DMS153 treated with DMSO at 0.1 percent for 48 hours (cell line): Measurements from ENCODE around the gene PTPRC.

Experiments used
- DNase-seq: peaks from one replicate; lab custom pipeline; 2025; ENCODE audit not compliant: unreplicated experiment; lab: John Stamatoyannopoulos, UW

Gene PTPRC

DNA sequence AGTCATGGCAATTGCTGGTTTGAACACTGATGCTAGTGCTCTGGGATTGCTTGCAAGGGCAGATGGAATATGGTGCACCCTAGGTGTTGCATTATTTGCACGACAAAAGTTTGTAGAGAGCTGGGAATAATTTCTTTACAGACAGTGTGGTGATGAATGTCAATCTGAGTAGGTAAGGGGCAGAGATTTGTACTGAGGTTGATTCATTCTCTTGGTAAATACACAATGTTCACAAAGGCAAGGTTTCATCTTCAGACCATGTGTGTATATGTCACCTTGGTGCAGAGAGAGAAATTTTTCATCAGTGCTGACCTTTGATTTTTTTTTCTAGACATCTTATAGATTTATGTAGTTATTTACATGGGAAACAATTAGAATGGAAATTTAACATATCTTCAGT is 5.0 kb downstream of the PTPRC start:
- DNase-seq, result no peak

DNA sequence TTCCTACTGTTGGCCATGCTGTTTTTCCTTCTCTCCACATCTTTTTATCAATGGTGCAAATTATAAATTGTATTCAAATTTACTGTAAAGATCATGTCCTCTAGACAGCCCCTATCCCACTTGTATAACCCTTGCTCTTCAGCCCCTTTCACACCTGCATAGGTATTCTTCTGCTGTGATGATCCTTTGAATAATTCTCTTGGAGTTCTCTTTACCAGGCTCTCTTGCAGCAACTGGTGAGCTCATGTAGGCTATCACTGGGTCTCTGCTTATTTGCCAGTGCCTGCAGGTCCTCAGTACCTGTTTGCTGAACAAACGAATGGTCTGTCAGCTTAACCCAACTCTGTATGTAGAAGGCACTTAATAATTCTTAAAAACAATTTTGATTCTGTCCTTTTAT is 8.2 kb downstream of the PTPRC start:
- no peak for DNase-seq

DNA sequence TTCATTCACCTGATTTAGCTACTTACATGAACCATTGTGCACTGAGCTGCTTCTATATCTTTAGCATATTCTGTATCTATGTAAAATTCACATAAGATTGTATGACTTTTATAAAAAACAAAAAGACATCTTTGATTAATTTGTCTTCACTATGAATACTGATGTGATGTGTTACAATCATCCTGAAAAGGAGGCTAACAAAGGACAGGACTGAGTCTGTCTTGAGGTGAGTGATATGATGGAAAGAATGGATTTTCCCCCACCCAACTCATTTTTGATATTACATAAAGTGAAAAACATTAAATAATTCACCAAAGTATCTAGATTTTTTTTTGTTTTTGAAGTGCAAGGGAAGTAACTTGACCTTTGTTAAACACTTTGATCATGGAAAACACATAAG is 9.8 kb downstream of the PTPRC start:
- no peak for DNase-seq

DNA sequence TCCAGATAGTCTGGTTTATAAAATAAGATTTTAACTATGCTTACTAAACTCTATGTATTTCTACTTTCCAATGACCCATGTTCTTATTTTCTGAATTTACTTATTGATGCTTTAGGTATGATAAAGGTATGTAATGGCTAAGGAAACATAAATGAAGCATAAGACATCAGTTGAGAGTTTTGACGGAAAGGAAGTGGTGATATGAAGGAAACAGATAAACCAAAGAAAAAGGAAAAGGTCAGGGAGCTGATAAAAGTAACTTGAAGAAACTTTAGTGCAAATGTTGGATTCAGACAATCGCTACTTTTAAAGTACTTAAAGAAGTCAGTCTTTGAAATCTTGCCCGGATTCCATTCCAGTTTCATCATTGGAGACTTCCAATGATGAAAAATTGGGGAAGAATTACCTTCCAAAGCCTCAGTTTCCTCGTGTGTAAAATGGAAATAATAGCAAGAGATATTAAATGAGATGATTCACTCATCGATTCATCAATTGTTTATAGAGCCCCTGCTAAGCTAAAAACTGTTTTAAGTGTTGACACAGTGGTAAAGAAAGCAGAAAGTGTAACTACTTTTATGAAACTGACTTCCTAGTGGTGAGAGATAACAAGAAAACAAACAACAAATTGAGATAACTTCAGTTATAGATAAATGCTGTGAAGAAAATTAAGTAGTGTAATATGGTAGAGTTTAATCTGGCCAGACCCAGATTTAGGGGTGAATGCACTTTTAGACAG is 10.6 kb downstream of the PTPRC start:
- DNase-seq, result no peak

DNA sequence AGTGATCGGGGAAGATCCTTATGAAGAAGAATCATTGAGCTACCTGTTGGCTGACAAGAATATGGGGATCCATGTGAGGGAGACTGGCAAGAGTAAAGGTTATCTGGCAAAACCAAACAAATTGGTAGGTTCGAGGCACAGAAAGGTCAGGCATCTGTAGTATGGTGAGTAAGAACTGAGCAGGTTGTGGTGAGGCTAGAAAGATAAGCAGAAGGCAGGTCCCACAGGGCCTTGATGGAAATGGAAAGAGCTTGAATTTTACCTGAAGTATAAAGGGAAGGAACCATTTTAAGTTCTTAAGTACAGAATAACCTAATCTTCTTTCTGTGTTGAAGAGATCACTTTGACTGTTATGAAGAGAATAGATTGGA is 11.1 kb downstream of the PTPRC start:
- DNase-seq, result no peak

DNA sequence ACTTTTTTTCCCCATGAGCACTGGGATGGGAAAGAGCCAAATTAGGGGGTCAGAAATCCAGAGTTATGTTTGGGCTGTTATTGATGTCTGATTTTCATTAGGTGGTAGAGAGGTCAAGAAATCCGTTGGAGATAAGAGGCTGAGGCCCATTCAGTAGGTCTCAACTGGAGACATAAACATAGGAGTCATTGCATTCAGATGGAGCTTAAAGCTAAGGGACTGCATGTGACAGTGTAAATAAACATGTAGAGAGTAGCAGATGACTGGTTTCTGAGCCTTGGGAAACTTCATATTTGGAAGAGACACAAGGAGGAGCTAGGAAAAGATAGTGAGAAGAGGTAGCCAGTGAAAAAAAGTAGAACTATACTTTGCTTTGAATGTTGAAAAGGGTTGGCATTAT is 11.7 kb downstream of the PTPRC start:
- no peak for DNase-seq

DNA sequence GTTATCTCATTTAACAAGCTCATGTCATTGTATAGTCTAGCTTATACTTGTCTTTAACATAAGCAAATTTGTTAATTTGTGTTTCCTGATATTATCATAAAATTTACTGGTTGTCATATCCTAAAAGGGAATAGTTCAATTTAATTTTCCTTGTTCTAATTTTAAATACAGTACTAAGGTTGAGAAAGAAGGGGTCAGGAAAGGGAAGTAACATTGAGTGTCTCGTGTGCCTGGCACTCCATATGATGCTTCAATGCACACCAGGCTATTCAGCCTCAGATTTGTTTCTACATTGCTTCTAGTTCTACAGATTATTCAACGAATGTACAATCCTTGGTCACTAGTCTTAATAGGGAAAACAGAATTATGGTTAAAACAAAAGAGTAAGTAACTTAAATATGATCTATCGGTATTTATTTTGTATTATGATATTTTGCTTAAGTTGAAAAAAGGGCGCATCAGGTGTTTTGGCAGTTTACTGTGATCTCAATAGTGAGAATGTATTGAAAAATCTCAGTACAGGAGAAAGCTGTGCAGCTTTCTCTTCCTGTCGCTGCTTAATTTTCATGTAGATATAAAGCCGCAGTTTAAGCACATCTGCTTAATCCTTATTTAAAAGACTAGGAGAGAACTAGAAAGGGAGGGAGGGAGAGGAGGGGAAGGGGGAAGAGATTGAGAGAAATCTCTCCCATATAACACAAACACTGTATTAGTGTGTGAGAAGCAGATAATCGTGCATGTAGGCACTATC is 13.0 kb downstream of the PTPRC start:
- no peak for DNase-seq

DNA sequence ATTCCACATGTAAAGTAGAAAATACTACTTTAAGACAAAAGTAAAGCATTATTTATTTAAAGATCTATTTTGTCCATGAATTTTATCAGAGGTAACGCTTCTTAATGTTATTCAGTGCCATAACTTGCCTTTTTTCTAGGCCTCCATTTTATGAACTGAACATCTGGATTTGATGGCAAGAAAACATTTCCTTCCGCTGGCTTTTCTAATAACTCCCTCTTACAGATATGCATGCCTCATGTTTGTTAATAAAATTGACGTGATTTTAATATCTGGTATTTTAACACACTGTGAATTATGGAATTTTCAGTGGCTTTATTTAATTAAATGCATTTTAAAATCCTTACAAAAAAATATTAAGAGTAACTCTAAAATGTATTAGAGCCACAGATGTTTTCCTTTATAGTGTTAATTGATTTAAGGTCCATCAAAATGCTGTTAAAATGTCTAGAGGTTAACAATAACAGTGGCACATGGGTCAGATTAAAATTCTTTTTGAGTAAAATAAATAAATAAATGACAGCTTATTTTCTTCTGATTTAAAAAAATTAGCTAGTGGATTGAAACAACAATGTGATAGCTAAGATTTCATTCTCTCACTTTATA is 15.1 kb downstream of the PTPRC start:
- DNase-seq, result no peak

DNA sequence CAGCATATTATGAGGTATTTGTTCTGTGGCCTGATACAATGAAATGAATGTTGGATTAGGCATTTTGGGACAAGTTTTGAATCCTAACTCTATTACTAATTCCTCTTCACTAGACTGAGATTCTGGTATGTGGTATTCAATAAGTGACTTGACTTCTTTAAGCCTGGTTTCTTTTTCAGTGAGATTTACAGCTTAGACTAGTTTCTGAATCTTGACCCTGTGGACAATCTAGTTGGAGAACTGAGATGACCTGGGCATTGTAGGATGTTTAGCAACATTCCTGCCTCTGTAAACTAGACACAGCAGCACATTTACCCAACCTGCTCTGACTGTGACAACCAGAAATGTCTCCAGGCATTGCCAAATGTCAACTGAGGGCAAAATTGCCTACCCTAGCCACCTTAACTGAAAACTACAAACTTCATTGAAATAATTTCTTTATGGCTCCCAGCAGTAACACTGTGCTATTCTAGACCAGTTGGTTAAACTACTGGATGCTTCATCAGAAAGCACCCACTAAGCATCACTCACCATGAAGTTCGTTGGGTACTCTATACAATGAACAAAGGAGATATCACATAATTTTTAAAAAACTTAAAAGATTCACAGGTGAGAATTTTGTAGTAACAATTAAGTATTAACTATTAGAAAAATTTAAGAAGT is 16.8 kb downstream of the PTPRC start:
- DNase-seq, result no peak

DNA sequence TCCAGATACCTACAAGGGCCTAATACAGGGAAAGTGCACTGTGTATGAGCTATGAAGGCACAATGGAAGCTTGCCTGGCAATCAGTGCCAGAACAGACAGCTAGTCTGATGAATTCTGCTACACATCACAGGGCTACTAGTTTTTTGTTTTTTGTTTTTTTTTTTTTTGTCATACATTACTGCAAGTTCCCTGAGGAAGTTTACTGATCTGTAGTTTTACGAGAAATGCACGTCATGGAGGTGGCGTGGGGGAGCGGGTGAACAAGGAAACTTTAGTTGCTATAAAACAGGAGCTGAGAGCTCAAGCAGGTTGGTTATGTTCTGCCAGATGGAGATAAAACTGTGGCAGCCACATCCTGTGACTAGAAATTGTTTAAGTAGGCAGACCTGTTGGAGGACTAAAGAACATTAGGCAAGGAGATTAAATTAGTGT is 17.7 kb downstream of the PTPRC start:
- no peak for DNase-seq

DNA sequence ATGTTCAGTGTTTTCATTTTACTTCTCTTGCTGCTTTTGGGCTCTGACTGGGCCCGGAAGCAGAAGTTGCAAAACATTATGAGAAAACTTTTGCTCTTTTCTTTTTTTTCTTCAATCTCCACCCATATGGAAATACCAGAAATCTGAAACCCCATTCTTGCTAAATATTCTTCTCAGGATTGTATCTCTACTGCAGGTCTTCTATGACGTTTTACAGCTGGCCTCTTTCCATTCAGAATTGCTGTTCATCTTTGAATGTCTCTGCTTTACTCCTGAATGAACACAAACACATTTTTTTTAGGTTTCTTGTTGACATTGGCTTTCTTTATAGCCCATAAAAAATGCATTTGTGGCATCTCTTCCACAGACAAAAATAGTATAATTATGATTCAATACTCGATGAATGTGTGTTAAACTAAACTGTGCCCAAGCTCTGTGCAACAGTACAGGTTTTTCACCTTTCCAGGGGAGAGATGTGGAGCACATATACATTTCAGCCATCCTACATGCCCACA is 18.8 kb downstream of the PTPRC start:
- DNase-seq, result no peak

DNA sequence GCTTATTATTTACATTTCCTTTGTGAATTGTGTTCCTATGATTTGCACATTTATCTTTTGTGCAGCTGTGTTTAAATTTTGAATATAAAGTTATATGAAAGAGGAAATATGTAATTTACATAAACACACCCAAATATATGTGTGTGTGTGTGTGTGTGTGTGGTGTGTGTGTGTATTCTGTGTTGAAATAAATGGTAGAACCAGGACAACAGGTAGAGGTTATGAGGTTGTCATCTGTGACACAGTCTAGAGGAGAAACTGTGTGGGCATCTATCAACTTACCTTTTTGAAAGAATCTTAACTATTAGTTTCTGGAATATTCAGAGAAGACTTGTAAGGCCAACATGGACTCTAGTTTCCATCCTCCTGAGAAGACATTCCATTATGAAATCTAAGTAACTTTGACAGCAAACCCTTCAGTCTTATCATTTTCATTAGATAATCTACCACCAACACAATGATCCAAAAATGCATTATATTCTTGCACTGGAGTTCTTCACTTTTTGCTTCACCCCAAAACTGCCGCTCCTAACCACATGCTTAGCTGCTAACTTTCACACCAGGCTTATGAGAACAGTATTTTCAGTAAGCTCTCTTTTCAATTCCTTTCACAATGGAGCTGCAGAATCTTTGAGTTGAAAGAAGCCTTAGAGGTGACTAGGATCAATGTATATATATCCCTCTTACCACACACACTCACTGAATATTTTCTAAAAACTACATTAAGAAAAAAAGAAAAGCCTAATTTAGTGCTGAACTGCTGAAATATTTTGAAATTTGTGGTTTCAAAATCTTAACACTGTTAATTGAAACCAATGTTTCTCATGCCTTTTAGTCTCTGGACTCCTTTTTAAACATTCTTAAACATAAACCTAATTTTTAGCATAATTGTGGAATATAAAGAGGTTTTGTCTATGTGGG is 21.8 kb downstream of the PTPRC start:
- no peak for DNase-seq

DNA sequence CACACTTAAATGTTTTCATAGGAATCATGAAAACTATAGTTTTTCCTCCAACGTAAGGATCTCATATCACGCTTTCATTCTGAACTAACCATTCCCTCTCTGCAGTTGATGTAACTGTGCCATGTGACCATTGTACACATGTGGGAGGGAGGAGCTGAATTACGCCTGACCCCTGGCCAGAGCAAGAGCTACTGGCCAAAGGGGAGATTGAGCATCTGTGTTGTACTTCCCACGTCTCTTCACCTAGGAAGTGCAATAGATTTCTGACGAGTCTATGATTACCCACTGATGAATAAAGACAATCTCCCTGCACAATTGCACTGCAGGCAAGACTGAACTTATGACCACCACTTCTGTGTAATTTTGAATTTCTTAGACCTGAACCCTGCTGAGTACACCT is 24.0 kb downstream of the PTPRC start:
- no peak for DNase-seq

DNA sequence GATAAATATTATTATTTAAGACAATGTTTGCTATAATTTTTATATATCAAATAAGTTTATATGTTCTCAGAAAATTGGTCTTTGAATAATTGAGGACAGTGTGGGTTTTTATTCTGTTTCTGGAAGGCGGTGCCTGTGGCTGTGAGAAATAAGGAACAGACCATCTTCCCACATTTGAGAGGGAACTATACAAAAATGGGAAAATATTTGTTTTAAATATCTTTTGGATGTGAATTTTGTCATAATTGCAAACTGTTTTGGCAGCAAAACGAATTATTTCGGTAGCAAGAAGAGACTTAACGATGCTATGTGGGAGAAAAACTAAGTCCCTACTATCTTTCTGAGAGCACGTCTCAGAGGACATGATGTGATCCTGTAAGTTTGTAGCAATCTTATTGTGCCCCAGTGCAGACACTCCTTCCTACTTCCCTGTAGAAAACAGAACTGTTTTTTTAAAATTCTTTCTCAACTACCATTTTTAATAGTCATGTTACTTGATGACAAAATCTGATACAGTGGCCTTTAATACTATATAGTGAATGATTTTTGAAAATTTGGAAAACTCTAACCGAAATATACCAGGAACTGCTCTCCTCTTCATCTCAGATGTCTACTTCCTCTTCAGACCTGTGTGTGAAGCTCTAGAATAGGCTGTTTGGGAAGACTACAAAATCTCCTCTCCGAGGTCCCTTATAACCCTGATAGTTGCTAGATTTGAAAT is 25.4 kb downstream of the PTPRC start:
- DNase-seq, result no peak

DNA sequence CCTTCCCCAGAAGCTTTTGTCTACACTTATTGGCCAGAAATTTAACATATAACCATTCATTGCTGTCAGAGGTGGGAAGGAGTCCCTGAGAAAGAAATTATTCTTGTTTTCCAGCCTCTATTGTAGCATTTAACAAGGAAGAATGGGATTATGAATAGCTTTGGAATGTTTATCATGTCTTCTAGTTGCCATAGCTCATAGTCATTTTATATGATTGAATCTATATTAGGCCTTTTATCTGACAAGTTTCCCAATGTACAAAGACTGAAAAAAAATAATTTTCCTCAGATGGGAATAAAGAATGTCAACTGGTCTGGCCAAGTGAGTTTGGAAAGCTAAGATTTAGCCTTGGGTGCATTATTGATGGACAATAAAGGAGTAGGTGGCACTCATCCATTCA is 28.3 kb downstream of the PTPRC start:
- DNase-seq, result no peak

DNA sequence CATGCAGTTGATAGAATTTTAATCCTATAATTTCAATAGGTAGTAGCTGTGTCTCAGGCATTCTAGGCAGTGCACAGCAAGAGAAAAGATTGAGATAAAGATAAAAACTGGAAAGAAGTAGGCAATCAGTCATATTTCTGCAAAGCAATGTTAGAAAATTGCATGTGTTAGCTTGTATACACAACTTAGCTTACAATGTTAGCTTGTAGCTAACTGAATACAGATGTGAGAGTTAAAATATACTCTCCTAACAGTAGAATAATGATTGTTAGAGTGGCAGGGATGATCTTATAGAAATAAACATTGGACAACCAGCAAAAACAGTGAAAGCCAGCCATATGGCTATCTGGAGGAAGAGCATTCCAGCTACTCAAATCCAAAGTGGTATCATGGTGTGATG is 29.0 kb downstream of the PTPRC start:
- DNase-seq, result no peak

DNA sequence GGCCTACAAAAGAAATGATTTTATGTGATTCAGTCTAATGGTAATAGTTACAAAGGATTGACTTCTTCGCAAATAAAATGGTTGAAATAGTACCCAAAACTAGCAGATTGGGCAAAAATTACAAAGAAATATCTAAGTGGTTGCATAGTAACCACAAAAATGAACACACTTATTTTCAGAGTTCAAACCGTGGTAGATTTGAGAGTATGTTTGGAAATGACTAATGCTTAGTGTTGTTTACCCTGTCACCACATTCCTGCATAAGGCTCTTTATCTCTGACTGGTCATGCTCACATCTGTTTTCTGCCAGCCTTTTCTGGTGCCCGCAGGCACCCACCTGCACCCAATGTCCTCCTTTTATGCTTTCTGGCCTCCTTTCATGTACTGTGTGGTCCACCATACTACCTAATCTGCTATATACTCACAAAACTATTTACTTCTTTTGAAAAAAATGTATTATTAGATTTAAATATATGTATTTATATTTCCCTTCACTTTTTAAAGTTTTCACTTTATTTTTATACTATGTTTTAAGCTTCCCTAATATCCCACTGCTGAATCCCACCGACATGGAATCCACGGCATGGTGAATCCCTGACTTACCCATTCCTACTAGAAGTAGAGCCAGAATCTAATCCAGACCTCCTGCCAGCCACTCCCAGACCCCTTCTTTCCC is 30.3 kb downstream of the PTPRC start:
- DNase-seq, result no peak

DNA sequence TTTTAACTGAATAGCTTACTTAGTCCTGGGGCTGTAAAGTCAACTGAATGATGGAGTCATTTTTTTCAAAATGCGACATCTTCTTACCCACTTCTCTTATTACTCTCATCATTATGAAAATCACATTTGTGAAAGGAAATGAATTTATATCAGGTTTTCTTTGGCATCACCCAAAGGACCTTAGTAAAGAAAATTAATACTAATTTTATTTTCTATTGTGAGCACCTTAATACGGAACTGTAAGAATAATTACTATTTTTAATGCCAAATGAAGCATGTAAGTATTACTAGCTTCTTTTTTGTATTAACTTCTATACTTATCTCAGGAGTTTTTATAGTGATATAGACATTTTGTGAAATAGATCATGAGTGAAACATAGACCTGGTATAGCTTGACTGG is 30.9 kb downstream of the PTPRC start:
- no peak for DNase-seq

DNA sequence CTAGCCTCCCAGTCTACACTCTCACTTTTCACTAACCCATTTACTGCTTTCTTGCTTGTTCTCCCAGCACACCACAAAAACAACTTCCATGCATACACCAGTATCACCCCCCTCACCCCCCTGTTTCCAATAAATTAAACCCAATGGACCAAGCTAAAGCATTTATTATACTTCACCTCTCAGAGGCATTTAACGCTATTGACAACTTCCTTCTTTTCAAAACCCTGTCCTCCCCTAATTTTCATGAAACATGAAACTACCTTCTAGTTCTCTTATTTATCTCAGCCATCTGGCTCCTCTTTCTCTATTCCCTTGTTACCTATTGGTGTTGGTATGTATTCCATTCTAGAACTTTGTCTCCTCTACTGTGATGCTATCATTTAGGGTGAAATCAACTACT is 32.3 kb downstream of the PTPRC start:
- DNase-seq, result no peak
